IPS-18c (cell line): ENCODE results near the gene CD8B2.
"Not testable (repeated sequence)": the region's sequence is repeated elsewhere in the genome, so short reads cannot be mapped to it uniquely, and the experiment has no call there.

Experiments used
- H3K4me3 ChIP-seq: 2 replicates; pipeline ENCODE4 v1.7.0; 2013; ENCODE audit warnings: low read depth, mild to moderate bottlenecking, low read length, moderate library complexity; ENCODE audit not compliant: insufficient read depth
- H3K9me3 ChIP-seq: one replicate; pipeline ENCODE4 v1.6.1; 2013; ENCODE audit warnings: mild to moderate bottlenecking, low read length, moderate library complexity; ENCODE audit not compliant: control insufficient read depth, insufficient read depth

The CD8B2 gene

GRCh38 chr2:106537791-106538191 lies 50.6 kb downstream of the CD8B2 start:
- H3K4me3 ChIP-seq, result no peak overlapping the region
- H3K9me3 ChIP-seq, result no peaks in the 10 kb centered on the region

DNA sequence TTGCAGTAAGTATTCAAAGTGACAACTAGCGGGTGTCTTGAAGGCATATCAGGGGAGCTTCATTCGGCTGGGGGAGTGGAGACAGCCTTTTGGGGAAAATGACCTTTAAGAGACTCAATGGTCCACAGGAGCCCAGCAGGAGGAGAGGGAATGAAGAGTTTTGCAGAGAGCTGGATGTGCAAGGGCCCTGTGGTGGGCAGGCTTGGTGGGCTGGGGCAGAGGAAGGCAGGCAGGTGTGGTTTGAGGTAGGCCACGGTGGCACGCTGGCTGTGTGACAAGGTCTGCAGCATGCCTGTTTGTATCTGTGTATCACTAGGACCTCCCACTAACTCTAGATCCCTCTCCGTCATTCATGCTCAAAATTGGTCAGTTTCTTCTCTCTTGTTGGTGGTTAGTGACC lies 53.7 kb downstream of the CD8B2 start:
- Histone ChIP-seq H3K9me3 (no peaks in the 10 kb centered on the region), H3K4me3 (no peak overlapping the region)

- H3K4me3 ChIP-seq, result no peak overlapping the region
- H3K9me3 ChIP-seq, result no peaks in the 10 kb centered on the region
Measured at GRCh38 chr2:106541333-106541732, 54.2 kb downstream of the CD8B2 start.

- peak overlapping the region; percentile 38; the same call in 1 of the 2 replicates for H3K4me3 ChIP-seq
- H3K9me3 ChIP-seq, result no peaks in the 10 kb centered on the region
Measured at GRCh38 chr2:106542746-106543359, 55.7 kb downstream of the CD8B2 start.

GRCh38 chr2:106545007-106545406 lies 57.8 kb downstream of the CD8B2 start:
- Histone ChIP-seq H3K4me3 (no peak overlapping the region), H3K9me3 (no peaks in the 10 kb centered on the region)

DNA sequence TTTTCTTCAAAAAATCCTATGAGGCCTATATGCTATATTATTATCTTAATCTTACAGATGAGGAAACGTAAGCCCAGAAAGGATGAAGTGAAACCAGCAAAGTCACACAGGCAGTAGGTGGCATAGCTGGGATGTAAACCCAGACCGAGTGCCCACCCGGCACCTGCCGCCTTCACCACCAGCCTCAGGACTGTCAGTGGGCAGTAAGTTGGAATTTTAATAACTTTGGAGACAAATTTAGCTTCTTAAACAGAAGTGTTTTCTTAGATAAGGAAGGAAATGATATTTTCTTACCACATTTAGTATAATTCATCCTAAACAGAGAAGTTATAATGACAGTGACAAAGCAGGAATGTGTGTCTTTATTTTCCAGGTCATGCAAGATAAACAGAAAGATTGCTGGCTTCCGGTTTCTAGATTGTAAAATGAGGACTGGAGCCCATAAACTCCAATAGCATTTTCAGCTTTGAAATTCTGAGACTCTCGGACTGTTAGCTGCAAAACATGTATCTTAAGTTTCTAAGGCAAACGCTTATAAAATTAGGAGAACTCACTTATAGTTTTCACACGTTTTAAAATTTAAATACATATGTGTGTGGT lies 59.3 kb downstream of the CD8B2 start:
- no peaks in the 10 kb centered on the region for H3K9me3 ChIP-seq
- H3K4me3 ChIP-seq, result no peak overlapping the region

- H3K9me3 ChIP-seq, result no peaks in the 10 kb centered on the region
- H3K4me3 ChIP-seq, result no peak overlapping the region
Measured at GRCh38 chr2:106547164-106547903, 60.2 kb downstream of the CD8B2 start.

GRCh38 chr2:106551417-106552130 lies 64.4 kb downstream of the CD8B2 start:
- no peak overlapping the region for H3K4me3 ChIP-seq
- no peaks in the 10 kb centered on the region for H3K9me3 ChIP-seq

DNA sequence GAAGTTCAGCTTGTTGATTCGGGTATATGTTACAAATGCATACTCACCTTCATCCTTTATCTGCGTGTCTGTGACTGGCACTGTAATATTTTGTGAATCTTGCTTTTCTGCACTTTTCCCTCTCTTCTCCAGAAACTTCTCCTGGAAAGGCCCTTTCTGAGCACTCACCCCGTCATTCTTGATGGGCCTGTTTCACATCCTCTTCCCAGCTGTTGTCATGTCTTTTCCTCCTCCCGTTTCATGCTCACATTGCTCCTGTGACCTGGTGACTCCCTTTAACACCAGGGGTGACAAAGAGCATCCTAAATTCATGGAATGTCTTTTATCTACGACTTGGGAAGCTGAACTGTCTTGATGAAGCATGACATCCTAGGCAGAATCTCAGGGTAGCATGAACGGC lies 65.8 kb downstream of the CD8B2 start:
- H3K9me3 ChIP-seq, result peaks cover 3% of the 10 kb centered on the region
- H3K4me3 ChIP-seq, result no peak overlapping the region

DNA sequence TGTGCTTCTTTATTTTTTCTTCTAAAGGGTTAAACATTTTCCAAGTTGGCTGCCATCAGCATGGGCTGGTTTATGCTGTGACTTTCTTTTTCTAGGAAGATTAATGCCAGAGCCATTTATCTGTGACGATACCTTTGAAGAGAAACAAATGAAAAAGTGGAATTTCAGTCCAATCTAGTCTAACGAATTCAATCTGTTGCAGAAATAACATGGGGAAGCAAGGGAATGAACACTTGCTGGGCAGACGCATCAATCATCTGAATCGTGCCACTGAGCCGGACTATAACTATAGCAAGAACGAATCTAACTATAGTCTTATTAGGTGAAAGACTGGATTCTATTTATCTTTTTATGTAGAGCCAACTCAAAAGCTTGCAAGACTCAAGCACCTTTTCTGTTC lies 66.2 kb downstream of the CD8B2 start:
- peaks cover 4% of the 10 kb centered on the region for H3K9me3 ChIP-seq
- H3K4me3 ChIP-seq, result no peak overlapping the region

- peaks cover 10% of the 10 kb centered on the region for H3K9me3 ChIP-seq
- no peak overlapping the region for H3K4me3 ChIP-seq
Measured at GRCh38 chr2:106554411-106554810, 67.2 kb downstream of the CD8B2 start.

GRCh38 chr2:106555053-106555452 lies 67.9 kb downstream of the CD8B2 start:
- Histone ChIP-seq H3K4me3 (no peak overlapping the region), H3K9me3 (peaks cover 12% of the 10 kb centered on the region)

DNA sequence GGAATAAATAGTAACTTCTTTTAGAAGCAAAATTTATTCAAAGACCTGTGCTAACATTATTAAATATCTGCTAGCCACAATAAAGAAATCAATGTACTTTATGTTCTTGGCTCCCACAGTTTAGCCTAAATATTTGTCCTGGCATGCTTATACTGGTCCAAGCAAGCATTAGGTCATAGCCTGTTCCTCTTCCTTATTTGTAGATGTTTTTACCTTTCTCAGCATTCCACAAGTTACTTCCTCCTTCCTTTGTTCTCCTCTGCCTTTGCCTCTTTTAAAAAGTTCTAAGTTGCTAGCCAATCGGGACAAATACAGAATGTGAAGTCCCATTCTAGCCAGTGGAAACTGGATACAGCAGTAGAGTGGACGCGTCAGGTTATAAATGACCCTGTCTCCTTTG lies 72.6 kb downstream of the CD8B2 start:
- peaks cover 12% of the 10 kb centered on the region for H3K9me3 ChIP-seq
- not testable (repeated sequence) for H3K4me3 ChIP-seq

GRCh38 chr2:106560773-106561172 lies 73.6 kb downstream of the CD8B2 start:
- peaks cover 12% of the 10 kb centered on the region for H3K9me3 ChIP-seq
- no peak overlapping the region for H3K4me3 ChIP-seq

DNA sequence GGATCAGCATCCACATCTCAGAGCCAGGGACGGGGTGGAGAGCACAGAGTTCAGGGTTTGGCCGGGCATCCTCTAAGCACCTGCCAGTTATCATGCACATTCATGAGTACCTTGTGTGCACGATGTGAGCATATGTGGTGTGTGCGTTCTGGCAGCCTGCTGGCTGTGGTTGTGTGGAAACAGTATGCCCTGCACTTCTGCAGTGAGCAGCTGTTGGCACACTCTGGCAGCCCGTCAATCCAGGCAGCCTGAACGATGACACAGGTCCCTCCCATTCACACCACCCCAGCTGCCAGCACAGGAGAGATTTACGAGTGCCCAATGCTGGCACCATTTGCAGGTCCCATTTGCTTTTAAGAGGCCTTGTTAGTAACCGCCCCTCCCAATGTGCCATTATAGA lies 74.2 kb downstream of the CD8B2 start:
- Histone ChIP-seq H3K9me3 (peaks cover 12% of the 10 kb centered on the region), H3K4me3 (no peak overlapping the region)

DNA sequence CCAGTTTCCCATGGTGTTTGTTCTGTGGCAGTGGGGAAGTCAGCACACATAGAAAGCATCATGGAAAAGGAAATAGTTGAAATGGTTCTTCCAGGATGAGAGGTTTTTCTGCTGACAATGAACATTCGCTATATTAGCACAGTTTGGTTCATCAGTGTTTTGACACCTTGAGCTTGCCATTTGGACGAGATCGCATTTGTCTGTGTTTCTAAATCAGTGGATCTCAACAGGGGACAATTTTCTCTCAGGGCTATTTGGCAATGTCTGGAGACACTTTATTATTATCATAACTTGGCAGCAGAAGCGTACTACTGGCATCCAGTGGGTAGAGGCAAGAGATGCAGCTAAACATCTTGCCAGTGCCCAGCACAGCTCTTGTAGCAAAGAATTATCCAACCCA lies 74.6 kb downstream of the CD8B2 start:
- Histone ChIP-seq H3K4me3 (no peak overlapping the region), H3K9me3 (peaks cover 11% of the 10 kb centered on the region)

GRCh38 chr2:106562268-106563186 lies 75.4 kb downstream of the CD8B2 start:
- no peak overlapping the region for H3K4me3 ChIP-seq
- H3K9me3 ChIP-seq, result peaks cover 8% of the 10 kb centered on the region
